Esophagus muscularis mucosa (tissue), 3 donors: ENCODE results near the gene APH1B.

Experiments
- CTCF ChIP-seq, 3 experiments: fragments of 200-600 bp in 2 of 3; fragments of 450-650 bp in 1 of 3; sonication (generic) in 2 of 3; IDR thresholded peaks; one replicate each; pipeline ENCODE4 v1.5.1; 2017 to 2019; ENCODE audit warnings: antibody characterized with exemption in 3 of 3, mild to moderate bottlenecking in 2 of 3, moderate library complexity in 1 of 3
- POLR2A ChIP-seq: fragments of 450-650 bp; IDR thresholded peaks from one replicate; pipeline ENCODE4 v1.6.1; 2017; ENCODE audit warnings: antibody characterized with exemption, moderate library complexity, mild to moderate bottlenecking, low read depth

DNA sequence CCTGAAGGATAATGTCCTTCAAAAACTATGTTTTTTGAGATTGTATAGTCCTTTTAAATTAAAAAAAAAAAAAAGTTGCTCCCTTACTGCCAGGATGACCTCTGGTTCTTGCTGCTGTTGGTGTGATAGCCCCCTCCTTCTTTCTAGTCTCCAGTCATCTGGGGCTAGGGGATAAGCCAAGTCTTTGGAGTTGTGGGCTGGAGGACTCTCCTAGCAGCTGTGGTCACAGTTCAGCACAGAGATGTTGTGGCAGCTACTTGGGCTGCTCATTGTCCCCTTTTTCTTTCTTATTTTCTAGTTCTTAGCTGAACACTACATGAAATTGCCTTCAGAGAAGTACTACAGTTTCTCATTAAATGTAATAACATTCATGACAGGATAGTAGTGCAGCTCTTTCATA is 39.2 kb upstream of the APH1B start:
- TF ChIP-seq CTCF (IDR thresholded peaks at IDR 0.05) (no peak), POLR2A (no peak)
